Measurements from ENCODE around the gene SYT15.

- TF ChIP-seq CTCF (IDR thresholded peaks at IDR 0.05) (no peak), POLR2A (IDR thresholded peaks at IDR 0.05) (no peak)
Measured at GRCh38 chr10:46539596-46540411, 39.1 kb upstream of the SYT15 start.
